NT2/D1 (cell line): Measurements from ENCODE around the gene DMPK.

Source experiments
- SUZ12 ChIP-seq: IDR thresholded peaks from 2 replicates; pipeline ENCODE4 v1.6.1; 2011; ENCODE audit not compliant: insufficient read length, insufficient read depth; ENCODE audit errors: extremely low read depth
- YY1 ChIP-seq: IDR thresholded peaks from 2 replicates; pipeline ENCODE4 v1.6.1; 2011; ENCODE audit not compliant: insufficient read length, insufficient read depth
- ZNF274 ChIP-seq: IDR thresholded peaks from 2 replicates; pipeline ENCODE4 v1.6.1; 2011; ENCODE audit warnings: mild to moderate bottlenecking, low read depth, low read length

- TF ChIP-seq ZNF274 (no peak), YY1 (no peak), SUZ12 (no peak)
These were observed 3.7 kb upstream of the DMPK start for GRCh38 chr19:45785781-45786532.
